ENCODE measurements around the gene RNF168. TPM values are rescaled to one million over a fixed set of nuclear protein-coding genes. Genes with fewer than 3 reads are reported as not detected.

The RNF168 gene
- total RNA-seq, 1 experiment from 2014 or later: 25.1 TPM

- TF ChIP-seq, protein P1, sequence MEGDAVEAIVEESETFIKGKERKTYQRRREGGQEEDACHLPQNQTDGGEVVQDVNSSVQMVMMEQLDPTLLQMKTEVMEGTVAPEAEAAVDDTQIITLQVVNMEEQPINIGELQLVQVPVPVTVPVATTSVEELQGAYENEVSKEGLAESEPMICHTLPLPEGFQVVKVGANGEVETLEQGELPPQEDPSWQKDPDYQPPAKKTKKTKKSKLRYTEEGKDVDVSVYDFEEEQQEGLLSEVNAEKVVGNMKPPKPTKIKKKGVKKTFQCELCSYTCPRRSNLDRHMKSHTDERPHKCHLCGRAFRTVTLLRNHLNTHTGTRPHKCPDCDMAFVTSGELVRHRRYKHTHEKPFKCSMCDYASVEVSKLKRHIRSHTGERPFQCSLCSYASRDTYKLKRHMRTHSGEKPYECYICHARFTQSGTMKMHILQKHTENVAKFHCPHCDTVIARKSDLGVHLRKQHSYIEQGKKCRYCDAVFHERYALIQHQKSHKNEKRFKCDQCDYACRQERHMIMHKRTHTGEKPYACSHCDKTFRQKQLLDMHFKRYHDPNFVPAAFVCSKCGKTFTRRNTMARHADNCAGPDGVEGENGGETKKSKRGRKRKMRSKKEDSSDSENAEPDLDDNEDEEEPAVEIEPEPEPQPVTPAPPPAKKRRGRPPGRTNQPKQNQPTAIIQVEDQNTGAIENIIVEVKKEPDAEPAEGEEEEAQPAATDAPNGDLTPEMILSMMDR (IDR thresholded peaks at IDR 0.05 in 2 of 3, conservative IDR thresholded peaks at IDR 0.05 in 1 of 3; ENCODE audit: borderline replicate concordance in 1 of 3, insufficient read depth in 1 of 3, low read depth in 2 of 3, low read length in 2 of 3): no peak
- TF ChIP-seq YY1 (IDR thresholded peaks at IDR 0.05; ENCODE audit: extremely low read depth, insufficient replicate concordance, low read depth, low read length): no peak
Measured at GRCh38 chr3:196544491-196544992, 41.0 kb upstream of the RNF168 start (continued).

- RAD21 ChIA-PET (ENCODE audit: low non-redundant PET in 1 of 2, low total read pairs in 2 of 2, uncharacterized antibody in 2 of 2, unreplicated experiment in 2 of 2): no interaction called here
Measured at GRCh38 chr3:196541684-196542445, 38.3 kb upstream of the RNF168 start.

More at GRCh38 chr3:196541684-196542445, 38.3 kb upstream of the RNF168 start:
- no peaks in the 10 kb centered on the region for H4K20me1 ChIP-seq (ENCODE audit: insufficient read depth)
- no peaks in the 10 kb centered on the region for H3K36me3 ChIP-seq (ENCODE audit: control insufficient read depth in 1 of 2, insufficient read depth in 2 of 2, low read length in 2 of 2)
- DNase-seq (ENCODE audit: low read depth, low spot score) (no peak), ATAC-seq (no peak)
- intact Hi-C loops (cut with micrococcal nuclease): no loop called here
- BruUV-seq (replicated peaks): no TSS peak
- ChIA-PET POLR2A (no interaction called here), CTCF (no interaction called here)
- no peaks in the 10 kb centered on the region for H3K27me3 ChIP-seq (ENCODE audit: insufficient read depth, low read length)
- no peak overlapping the region for H3K27ac ChIP-seq (ENCODE audit: low read depth, low read length)
- no peaks in the 10 kb centered on the region for H3K79me2 ChIP-seq (ENCODE audit: insufficient read depth, low read length)
- H3K9ac ChIP-seq (ENCODE audit: low read length): no peak overlapping the region
- H3K4me2 ChIP-seq (ENCODE audit: low read length): no peak overlapping the region
- H3K4me3 ChIP-seq (replicated peaks in 1 of 2; ENCODE audit: low read depth in 1 of 2, low read length in 2 of 2): no peak overlapping the region
- no peaks in the 10 kb centered on the region for H3K9me2 ChIP-seq (ENCODE audit: insufficient read depth)
- H3K9me3 ChIP-seq (ENCODE audit: control insufficient read depth in 1 of 2, insufficient read depth in 1 of 2, low read depth in 1 of 2, low read length in 2 of 2): no peaks in the 10 kb centered on the region
- no peaks in the 10 kb centered on the region for H3K4me1 ChIP-seq (ENCODE audit: control insufficient read depth in 1 of 2, insufficient read depth in 2 of 2, low read length in 2 of 2)
- TF ChIP-seq POLR2A (IDR thresholded peaks at IDR 0.05; ENCODE audit: borderline replicate concordance, extremely low read depth, insufficient read depth, insufficient read length) (no peak), CBX3 (IDR thresholded peaks at IDR 0.05; ENCODE audit: low read depth) (no peak), ZBTB33 (IDR thresholded peaks at IDR 0.05; ENCODE audit: extremely low read depth, insufficient replicate concordance, low read length) (no peak), EZH2phosphoT487 (IDR thresholded peaks at IDR 0.05; ENCODE audit: borderline replicate concordance) (no peak), ZNF274 (IDR thresholded peaks at IDR 0.05; ENCODE audit: low read depth, low read length) (no peak), SP1 (IDR thresholded peaks at IDR 0.05; ENCODE audit: low read depth) (no peak), EZH2 (IDR thresholded peaks at IDR 0.05) (no peak), YY1 (IDR thresholded peaks at IDR 0.05; ENCODE audit: extremely low read depth, insufficient replicate concordance, low read depth, low read length) (no peak), POLR2AphosphoS5 (IDR thresholded peaks at IDR 0.05; ENCODE audit: low read depth, low read length) (no peak), JUND (IDR thresholded peaks at IDR 0.05) (no peak), TCF7L2 (IDR thresholded peaks at IDR 0.05; ENCODE audit: borderline replicate concordance, extremely low read depth, insufficient read depth, insufficient read length) (no peak), CEBPB (IDR thresholded peaks at IDR 0.05; ENCODE audit: low read depth) (no peak), FOSL1 (IDR thresholded peaks at IDR 0.05; ENCODE audit: low read depth) (no peak)
- TF ChIP-seq, protein P2, sequence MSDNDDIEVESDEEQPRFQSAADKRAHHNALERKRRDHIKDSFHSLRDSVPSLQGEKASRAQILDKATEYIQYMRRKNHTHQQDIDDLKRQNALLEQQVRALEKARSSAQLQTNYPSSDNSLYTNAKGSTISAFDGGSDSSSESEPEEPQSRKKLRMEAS (IDR thresholded peaks at IDR 0.05): no peak
- TF ChIP-seq, protein P1 (IDR thresholded peaks at IDR 0.05 in 2 of 3, conservative IDR thresholded peaks at IDR 0.05 in 1 of 3; ENCODE audit: borderline replicate concordance in 1 of 3, insufficient read depth in 1 of 3, low read depth in 2 of 3, low read length in 2 of 3): no peak
- H2AFZ ChIP-seq (ENCODE audit: low read depth, low read length, poor library complexity, severe bottlenecking): no peak overlapping the region
